GM10266 (cell line): Measurements from ENCODE around the gene AHNAK2.

Experiments used
- DNase-seq: peaks from one replicate; pipeline ENCODE4 v3.0.0; 2012; ENCODE audit errors: extremely low spot score
- TF ChIP-seq, protein P1 (sequence below): IDR thresholded peaks from 2 replicates; pipeline ENCODE4 v1.5.1; 2012; ENCODE audit warnings: mild to moderate bottlenecking, low read depth; ENCODE audit not compliant: control insufficient read depth, insufficient read depth; ENCODE audit errors: missing control alignments

AHNAK2 gene

DNA sequence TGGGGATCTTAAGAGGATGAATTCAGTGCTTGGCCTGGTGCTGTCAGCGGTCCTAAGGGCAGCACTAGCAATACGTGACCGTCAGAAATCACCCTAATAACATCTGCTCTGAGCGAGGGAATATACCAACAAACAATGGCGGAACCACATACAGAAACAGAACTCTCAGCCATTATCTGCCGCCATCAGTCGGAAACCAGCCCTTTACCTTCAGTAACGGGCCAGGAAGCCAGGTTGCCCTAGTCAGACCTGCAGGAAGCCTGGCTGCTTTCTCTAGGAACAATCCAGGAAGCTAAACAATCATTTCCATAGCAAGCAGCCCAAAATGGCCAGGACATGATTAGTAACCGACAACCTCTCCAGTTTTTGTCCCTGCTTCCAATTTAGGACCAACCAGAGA is 37.1 kb upstream of the AHNAK2 start:
- TF ChIP-seq, protein P1, sequence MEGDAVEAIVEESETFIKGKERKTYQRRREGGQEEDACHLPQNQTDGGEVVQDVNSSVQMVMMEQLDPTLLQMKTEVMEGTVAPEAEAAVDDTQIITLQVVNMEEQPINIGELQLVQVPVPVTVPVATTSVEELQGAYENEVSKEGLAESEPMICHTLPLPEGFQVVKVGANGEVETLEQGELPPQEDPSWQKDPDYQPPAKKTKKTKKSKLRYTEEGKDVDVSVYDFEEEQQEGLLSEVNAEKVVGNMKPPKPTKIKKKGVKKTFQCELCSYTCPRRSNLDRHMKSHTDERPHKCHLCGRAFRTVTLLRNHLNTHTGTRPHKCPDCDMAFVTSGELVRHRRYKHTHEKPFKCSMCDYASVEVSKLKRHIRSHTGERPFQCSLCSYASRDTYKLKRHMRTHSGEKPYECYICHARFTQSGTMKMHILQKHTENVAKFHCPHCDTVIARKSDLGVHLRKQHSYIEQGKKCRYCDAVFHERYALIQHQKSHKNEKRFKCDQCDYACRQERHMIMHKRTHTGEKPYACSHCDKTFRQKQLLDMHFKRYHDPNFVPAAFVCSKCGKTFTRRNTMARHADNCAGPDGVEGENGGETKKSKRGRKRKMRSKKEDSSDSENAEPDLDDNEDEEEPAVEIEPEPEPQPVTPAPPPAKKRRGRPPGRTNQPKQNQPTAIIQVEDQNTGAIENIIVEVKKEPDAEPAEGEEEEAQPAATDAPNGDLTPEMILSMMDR, result no peak
- DNase-seq, result no peak

- DNase-seq, result no peak
- TF ChIP-seq, protein P1, result no peak
Observed at GRCh38 chr14:105014631-105015030, 36.5 kb upstream of the AHNAK2 start.

GRCh38 chr14:105014032-105014431 is 35.9 kb upstream of the AHNAK2 start:
- no peak for DNase-seq
- TF ChIP-seq, protein P1, result no peak

- TF ChIP-seq, protein P1, result no peak
- DNase-seq, result no peak
Observed at GRCh38 chr14:105013150-105013785, 35.1 kb upstream of the AHNAK2 start.

DNA sequence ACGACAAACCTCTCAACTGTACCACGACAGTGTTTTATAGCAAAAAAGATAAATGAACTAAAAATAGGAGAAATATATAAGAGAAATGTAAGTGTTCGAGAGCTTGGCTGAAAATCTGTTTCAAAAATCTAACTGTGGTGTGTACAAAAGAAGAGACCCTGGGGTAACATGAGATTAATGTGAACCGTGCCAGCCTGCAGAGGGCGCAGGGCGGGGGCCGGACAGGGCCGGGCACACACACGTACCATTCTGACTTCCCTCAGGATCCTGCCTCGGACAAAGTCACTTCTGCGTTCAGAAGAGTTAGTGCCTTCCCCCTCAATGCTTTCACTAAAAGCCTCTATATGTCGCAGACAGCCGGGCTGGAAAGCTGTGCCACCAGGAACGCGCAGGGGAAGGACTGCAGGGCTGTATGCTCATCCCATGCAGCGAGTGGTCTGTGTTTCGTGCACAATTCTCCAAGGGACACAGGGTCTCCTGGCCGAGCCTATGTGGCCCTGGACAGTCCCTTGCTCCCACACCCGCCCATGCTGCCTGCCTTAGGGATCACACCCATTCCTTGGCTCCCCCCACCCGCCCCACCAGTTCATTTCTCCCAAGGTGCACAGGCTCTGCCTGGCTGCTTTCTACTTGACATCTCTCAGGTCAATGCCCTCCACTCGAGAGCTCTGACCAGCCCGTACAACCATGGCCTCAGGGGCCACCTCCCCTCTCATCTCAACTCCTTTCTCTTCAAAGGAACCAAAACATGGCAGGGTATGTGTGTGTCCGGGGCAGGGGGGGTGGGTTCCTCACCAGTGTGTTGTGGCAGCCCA is 34.2 kb upstream of the AHNAK2 start:
- no peak for DNase-seq
- TF ChIP-seq, protein P1, result no peak

- TF ChIP-seq, protein P1, result no peak
- no peak for DNase-seq
Observed at GRCh38 chr14:105011312-105011990, 33.3 kb upstream of the AHNAK2 start.
